RWPE2 (cell line): ENCODE results near the gene RECQL5.
A peak's percentile ranks its signal among the peaks of the same experiment; 100 is the strongest.

Experiments
- ATAC-seq: fragments of 200-7000 bp; cut with Tn5 transposase; 3 replicates; pipeline ENCODE4 v1.9.1; 2021; ENCODE audit warnings: low read depth
- DNase-seq: peaks from one replicate; pipeline ENCODE4 v3.0.0-alpha.2; 2020; ENCODE audit warnings: low spot score
- H3K27ac ChIP-seq: fragments of 450-650 bp; 2 replicates; pipeline ENCODE4 v1.5.1; 2017; ENCODE audit warnings: mild to moderate bottlenecking; ENCODE audit not compliant: poor library complexity, severe bottlenecking
- H3K27me3 ChIP-seq: fragments of 250-450 bp; sonication (Bioruptor Pico); 2 replicates; pipeline ENCODE4 v1.5.1; 2021; ENCODE audit warnings: mild to moderate bottlenecking, moderate library complexity; ENCODE audit not compliant: insufficient read depth, poor library complexity, severe bottlenecking
- H3K36me3 ChIP-seq: fragments of 250-450 bp; sonication (Bioruptor Pico); 2 replicates; pipeline ENCODE4 v1.5.1; 2020; ENCODE audit warnings: low read depth, mild to moderate bottlenecking, moderate library complexity
- H3K4me1 ChIP-seq: fragments of 250-450 bp; sonication (Bioruptor Pico); 2 replicates; pipeline ENCODE4 v1.5.1; 2021; ENCODE audit warnings: mild to moderate bottlenecking, moderate library complexity; ENCODE audit not compliant: insufficient read depth, poor library complexity, severe bottlenecking
- H3K4me3 ChIP-seq: fragments of 250-450 bp; sonication (Bioruptor Pico); 2 replicates; pipeline ENCODE4 v1.5.1; 2021; ENCODE audit warnings: mild to moderate bottlenecking, moderate library complexity; ENCODE audit not compliant: severe bottlenecking
- H3K9me3 ChIP-seq: fragments of 250-450 bp; sonication (Bioruptor Pico); 2 replicates; pipeline ENCODE4 v1.5.1; 2021; ENCODE audit warnings: mild to moderate bottlenecking, moderate library complexity; ENCODE audit not compliant: severe bottlenecking
- CTCF ChIP-seq: fragments of 450-650 bp; IDR thresholded peaks from one replicate; pipeline ENCODE4 v1.5.1; 2017; ENCODE audit warnings: mild to moderate bottlenecking, moderate library complexity; ENCODE audit not compliant: poor library complexity, severe bottlenecking

The RECQL5 gene

GRCh38 chr17:75619506-75620431 is 47.2 kb downstream of the RECQL5 start:
- ATAC-seq (peak; percentile 17; the same call in 2 of the 3 replicates), DNase-seq (no peak)
- H3K27ac ChIP-seq, result no peak overlapping the region
- no peaks in the 10 kb centered on the region for H3K9me3 ChIP-seq
- H3K4me3 ChIP-seq, result no peak overlapping the region
- no peaks in the 10 kb centered on the region for H3K27me3 ChIP-seq
- no peaks in the 10 kb centered on the region for H3K4me1 ChIP-seq
- peak; percentile 43 for TF ChIP-seq CTCF
- no peaks in the 10 kb centered on the region for H3K36me3 ChIP-seq

GRCh38 chr17:75617675-75618074 is 49.3 kb downstream of the RECQL5 start:
- no peaks in the 10 kb centered on the region for H3K4me1 ChIP-seq
- TF ChIP-seq CTCF, result no peak
- DNase-seq (no peak), ATAC-seq (no peak)
- no peaks in the 10 kb centered on the region for H3K9me3 ChIP-seq
- no peak overlapping the region for H3K4me3 ChIP-seq
- no peak overlapping the region for H3K27ac ChIP-seq
- H3K27me3 ChIP-seq, result no peaks in the 10 kb centered on the region
- H3K36me3 ChIP-seq, result no peaks in the 10 kb centered on the region

GRCh38 chr17:75617218-75617617 is 49.7 kb downstream of the RECQL5 start:
- no peak overlapping the region for H3K27ac ChIP-seq
- H3K4me3 ChIP-seq, result no peak overlapping the region
- ATAC-seq (no peak), DNase-seq (no peak)
- H3K36me3 ChIP-seq, result no peaks in the 10 kb centered on the region
- H3K4me1 ChIP-seq, result no peaks in the 10 kb centered on the region
- no peaks in the 10 kb centered on the region for H3K27me3 ChIP-seq
- TF ChIP-seq CTCF, result no peak
- H3K9me3 ChIP-seq, result no peaks in the 10 kb centered on the region

- no peak for TF ChIP-seq CTCF
- DNase-seq (no peak), ATAC-seq (no peak)
- H3K27ac ChIP-seq, result no peak overlapping the region
- no peaks in the 10 kb centered on the region for H3K4me1 ChIP-seq
- H3K27me3 ChIP-seq, result no peaks in the 10 kb centered on the region
- H3K9me3 ChIP-seq, result no peaks in the 10 kb centered on the region
- H3K36me3 ChIP-seq, result no peaks in the 10 kb centered on the region
- no peak overlapping the region for H3K4me3 ChIP-seq
These were observed 50.3 kb downstream of the RECQL5 start for GRCh38 chr17:75616521-75617122.
